Stimulated activated CD4-positive, alpha-beta T cell treated with anti-CD3 and anti-CD28 coated beads, Interleukin-4, amount 100 ng/mL, for 4 hours (primary cell): ENCODE results near the gene RXFP4.
A peak's percentile ranks its signal among the peaks of the same experiment; 100 is the strongest.

Experiments
- DNase-seq, 2 experiments: peaks; one replicate each; pipeline ENCODE4 v3.0.0-alpha.2; 2020

The RXFP4 gene

DNA sequence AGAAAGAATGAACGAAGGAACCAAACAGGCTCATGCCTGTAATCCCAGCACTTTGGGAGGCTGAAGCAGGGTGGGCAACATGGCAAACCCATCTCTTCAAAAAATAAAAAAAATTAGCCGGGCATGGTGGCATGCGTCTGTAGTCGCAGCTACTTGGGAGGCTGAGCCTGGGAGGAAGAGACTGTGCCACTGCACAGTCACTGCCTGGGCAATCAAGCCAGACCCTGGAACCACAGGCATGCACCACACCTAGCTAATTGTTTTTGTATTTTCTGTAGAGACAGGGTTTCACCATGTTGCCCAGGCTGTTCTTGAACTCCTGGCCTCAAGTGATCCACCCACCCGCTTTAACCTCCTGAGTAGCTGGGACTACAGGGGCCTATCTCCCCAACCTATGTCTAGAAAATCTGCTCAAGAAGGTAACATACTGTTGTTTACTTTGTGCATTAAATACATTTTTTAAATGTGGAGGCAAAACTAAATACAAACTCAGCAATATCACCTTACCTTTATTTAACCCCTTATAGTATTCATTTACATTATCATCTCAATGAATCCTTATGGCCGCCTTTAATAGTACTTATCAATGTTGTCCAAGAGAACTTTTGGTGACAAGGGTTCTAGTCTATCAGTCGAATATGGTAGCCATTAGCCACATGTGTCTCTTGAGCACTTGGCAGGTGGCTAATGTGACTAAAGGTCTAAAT is 10.0 kb upstream of the RXFP4 start:
- no peak for DNase-seq

DNA sequence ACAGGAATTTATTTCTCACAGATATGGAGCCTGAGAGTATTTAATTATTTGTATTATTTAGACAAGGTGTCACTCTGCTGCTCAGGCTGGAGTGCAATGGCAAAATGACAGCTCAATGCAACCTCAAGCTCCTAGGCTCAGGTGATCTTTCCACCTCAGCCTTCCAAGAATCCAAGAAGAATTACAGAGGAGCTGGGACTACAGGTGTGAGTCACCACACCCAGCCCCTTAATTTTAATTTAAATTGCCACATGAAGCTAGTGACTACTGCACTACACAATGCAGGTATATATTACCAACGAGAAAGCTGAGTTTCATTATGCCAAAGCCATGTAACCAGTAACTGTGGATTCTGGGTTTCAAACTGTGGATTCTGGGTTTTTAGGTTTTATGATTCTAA is 9.4 kb upstream of the RXFP4 start:
- no peak for DNase-seq

DNA sequence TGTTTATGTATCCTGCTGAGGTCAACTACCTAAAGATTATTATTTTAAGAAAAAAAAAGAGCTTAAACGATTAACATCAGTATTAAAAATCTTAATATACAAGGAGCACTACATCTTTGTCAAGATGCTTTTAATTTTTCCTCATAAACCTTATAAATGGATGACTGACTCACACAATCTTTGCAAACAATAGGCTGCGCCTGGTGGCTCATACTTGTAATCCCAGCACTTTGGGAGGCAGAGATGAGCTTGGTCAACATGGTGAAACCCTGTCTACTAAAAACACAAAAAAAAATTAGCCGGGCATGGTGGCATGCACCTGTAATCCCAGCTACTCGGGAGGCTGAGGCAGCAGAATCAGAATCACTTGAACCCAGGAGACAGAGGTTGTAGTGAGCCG is 9.0 kb upstream of the RXFP4 start:
- no peak for DNase-seq

DNA sequence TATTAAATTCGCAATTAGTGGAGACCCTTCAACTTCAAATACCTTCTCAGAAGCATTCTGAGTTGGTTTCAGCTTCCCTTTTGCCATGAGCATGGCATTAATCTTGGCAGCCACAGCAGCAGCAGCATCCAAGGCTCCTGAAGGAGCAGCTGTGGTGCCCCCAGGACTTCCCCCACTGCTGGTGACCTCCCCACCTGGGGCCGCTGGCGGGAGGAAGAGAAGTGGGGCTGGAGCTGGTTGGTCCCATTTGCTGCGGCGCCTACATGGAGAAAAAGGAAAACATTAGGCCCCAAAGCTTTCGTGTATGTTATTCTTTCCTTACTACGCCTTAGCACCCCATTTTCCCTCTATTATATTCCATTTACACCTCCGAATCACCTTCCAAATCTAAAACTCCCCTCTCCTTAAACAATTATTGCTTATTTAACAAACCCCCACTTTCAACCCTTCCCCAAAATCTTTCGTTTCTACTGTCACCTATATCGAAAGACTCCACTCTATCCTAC is 7.8 kb upstream of the RXFP4 start:
- DNase-seq, result no peak

DNA sequence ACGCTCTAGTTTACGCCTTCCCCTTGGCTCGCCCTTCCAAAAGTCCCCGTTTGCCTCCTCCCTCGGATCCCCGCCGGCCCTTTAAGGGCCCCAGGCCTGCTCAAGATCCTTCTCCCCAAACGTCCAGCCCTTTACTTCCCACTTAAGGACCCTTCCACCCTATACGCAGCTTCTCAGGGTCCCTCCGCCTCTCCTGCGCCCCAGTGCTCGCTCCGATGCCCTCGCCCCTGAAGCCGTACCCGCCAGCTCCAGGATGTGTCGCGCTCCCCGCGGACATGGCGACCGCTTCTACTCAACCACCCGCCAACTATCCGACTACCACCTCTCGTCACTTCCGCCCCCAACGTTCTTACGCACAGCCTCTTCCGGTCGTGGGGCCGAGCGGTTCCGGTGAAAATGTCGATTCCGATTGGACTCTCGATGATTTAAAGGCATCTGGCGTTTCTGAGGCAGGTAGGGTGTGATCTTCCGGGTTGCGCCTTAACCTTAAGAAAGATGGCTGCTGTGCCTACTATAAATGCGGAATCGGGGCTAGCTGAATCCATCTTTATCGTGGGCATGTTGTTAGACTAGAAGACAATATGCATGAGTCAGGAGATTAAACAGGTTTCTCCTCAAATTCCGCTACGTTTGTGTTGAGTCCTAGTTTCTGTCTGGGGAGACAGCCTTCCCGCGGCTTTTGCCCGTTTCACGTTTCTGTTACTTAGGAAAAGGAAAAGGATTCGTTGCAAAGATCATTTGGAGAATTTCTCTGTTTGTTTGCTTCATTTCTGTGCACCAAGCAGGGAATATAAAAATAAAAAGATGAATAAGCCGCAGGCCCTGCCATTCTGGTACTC is 7.1 kb upstream of the RXFP4 start, which contains the start of gene KHDC4:
KHDC4 (minus strand) TSS at position 317 of the 839 bp plus-strand sequence; CDS start at position 277, 40 bp downstream.
- peak; percentile 83 to 94 for DNase-seq

DNA sequence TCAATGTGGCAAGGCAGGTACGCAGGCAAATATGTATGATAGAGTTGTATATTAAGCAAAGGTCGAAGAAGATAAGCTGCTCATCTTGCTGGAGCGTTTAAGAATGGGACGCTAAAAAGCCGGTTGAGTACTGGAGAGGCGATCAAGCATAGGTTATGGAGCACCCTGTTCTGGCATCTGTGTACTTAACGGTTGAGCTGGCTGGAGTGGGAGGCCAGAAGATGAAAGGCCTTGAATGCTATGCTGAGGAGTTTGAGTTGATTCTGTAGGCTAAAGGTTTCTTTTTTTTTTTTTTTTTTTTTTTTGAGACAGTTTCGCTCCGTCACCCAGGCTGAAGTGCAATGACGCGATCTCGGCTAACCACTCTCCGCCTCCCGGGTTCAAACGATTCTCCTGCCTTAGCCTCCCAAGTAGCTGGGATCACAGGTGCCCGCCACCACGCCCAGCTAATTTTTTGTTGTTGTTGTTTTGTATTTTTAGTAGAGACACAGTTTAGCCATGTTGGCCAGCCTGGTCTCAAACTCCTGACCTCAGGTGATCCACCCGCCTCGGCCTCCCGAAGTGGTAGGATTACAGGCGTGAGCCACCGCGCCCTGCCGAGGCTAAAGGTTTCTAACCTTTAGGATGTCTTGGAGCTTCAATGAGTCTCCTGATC is 6.4 kb upstream of the RXFP4 start:
- no peak for DNase-seq

DNA sequence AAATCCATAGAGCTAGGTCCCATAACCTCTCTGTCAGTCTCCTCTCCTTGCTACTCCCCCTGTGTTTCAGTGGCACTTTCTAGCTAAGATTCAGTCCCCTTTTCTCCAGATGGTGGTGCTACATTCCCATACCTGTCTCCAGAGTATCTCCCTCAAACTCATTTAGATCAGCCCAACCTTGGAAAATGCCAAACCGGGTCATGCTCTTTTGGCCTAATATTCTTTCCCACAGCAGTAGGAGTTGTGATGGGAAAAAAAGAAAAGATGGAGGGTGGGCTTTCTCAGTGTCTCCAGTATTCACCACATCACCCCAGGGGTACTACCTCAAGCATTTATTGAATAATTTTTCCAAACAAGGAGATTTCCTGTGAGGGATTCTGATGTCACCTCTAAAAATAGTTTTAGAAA is 3.2 kb upstream of the RXFP4 start:
- no peak for DNase-seq

DNA sequence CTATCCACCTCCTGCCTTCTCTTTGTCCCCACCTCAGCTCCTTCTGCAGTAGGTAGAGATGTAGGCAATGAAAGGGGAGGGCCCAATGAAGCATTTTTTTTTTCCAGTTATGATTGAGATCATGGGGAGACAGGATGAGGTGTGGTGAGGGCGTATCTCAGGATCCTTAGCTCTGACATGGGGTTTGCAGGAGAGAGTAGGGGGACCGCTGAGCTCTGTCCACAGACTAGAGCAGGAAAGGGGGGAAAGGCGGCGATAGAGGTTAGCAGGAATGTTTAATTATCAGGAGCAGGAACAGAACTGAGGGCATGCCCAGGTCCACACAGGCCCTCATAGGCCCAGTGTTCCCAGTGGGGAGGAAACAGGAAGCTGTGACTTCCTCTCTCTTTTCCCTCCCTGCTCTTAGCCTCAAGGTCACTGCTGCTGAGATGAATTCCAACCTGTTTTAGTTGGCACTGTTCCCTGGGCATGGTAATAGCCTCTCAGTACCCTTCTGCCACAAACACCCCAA is 901 bp upstream of the RXFP4 start:
- DNase-seq, result no peak

DNA sequence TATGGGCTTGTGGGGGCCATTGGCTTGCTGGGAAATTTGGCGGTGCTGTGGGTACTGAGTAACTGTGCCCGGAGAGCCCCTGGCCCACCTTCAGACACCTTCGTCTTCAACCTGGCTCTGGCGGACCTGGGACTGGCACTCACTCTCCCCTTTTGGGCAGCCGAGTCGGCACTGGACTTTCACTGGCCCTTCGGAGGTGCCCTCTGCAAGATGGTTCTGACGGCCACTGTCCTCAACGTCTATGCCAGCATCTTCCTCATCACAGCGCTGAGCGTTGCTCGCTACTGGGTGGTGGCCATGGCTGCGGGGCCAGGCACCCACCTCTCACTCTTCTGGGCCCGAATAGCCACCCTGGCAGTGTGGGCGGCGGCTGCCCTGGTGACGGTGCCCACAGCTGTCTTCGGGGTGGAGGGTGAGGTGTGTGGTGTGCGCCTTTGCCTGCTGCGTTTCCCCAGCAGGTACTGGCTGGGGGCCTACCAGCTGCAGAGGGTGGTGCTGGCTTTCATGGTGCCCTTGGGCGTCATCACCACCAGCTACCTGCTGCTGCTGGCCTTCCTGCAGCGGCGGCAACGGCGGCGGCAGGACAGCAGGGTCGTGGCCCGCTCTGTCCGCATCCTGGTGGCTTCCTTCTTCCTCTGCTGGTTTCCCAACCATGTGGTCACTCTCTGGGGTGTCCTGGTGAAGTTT is 550 bp downstream of the RXFP4 start:
- no peak for DNase-seq

DNA sequence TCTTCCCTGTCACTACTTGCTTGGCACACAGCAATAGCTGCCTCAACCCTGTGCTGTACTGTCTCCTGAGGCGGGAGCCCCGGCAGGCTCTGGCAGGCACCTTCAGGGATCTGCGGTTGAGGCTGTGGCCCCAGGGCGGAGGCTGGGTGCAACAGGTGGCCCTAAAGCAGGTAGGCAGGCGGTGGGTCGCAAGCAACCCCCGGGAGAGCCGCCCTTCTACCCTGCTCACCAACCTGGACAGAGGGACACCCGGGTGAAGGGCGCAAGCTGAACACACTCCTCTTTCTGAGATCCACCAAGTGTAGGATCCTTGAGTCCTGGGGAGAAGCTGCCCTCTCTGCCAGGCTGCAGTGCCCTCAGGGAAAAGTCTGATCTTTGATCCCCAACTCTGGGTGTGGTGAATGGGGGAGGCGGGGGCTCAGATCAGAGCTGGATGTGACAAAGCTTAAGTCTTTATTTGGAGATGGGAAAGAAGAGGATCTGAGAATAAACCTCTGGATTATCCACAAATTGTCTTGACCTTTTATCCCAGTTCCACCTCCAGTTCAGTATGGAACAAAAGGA is 1.2 kb downstream of the RXFP4 start:
- no peak for DNase-seq

DNA sequence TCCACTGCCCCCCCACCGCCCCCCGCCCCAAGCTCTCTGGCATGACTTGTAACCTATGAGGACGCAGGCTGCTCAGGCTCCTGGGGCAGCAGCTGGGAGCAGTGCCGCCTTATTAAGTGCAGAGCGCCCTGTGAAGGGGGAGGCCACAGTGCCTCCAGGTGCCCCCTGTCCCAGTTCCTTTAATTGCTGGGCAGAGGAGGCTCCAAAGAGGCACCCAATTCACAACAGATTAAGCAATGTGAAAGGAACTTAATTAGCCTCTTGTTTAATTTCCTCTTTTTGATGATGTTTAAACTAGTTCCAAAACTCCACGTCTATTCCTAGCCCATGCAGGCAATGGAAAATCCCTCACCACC is 3.0 kb downstream of the RXFP4 start:
- no peak for DNase-seq

DNA sequence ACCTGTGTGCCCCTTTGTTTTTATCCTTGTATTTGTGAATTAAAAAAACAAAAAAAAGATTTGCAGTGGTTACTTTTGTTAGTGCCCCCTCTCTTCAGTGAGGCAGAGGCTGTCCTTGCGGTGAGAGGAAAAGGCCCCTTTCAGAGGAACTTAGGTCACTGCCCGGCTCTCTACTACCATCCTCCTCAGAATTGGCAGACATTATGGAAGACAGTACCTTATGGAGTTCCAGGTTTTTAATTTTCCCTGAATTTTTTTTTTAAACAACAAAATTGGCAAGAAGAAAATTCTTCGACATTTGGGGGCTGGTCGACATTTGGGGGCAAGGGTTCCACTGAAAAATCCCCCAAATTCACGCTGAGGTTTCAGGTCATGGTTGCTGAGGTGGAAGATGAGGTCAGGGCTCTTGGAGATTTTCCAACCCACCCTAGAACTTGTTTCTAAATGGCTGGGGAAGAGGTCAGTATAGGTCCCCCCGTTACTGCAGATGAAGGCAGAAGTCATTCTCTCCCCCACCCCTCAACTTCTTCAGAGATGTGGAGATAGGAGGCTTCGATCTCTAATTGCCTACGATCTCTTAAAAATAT is 5.3 kb downstream of the RXFP4 start:
- no peak for DNase-seq

DNA sequence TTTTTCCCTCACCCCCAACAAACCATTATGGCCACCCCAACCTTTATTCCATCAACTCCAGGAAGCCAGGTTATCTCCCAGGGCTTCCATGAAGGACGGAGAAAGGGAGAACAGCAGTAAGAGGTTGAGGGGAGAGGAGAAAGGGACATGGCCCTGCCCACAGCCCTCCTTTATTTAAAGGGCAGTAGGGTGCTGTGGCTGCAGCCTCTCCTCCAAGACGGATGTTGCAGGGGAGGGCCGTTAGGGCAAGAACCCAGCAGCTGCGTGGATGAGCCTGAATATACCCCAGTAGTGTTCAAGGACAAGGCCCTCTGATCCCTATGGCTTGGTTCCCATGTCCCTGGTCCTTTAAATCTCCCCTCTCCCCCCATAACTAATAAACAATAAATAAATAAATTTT is 5.9 kb downstream of the RXFP4 start:
- DNase-seq, result no peak

DNA sequence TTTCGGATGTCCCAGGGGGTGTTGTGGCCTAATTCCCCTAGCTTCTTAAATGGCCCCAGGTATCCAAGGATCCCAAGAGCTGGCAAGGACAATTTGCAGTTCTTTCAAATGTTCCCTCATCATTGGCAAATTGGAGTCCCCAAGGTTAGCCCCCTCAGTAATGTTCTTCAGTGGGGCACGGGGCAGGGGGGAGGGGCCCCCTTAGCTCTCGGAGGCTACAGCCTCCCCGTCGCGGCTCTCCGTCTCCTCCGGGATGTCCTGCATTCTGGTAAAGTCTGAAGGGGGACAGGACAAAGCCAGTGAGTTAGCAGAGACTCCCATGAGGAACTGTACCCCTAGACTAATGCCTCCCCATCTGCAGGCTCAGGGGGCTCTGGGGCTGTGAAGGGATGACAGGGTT is 6.3 kb downstream of the RXFP4 start:
- no peak for DNase-seq

DNA sequence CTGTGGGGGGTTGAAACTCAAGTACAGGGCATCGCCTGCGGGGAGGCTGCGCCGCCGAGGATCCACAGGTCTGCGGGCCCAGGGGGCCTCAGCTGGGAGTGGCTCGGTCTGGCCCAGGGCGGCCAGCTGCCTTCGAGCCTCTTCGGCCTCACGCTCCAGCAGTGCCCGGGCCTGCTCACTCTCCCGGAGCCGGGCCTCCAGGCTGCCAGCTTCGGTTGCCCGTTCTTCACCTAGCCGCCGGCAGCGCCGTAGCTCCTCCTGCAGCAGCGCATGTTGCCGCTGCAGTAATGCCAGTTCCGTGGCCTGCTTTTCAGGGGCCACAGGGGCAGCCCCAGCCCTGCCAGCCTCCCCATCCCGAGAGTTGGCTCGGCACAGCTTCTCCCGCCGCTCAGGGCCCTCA is 9.4 kb downstream of the RXFP4 start:
- no peak for DNase-seq

DNA sequence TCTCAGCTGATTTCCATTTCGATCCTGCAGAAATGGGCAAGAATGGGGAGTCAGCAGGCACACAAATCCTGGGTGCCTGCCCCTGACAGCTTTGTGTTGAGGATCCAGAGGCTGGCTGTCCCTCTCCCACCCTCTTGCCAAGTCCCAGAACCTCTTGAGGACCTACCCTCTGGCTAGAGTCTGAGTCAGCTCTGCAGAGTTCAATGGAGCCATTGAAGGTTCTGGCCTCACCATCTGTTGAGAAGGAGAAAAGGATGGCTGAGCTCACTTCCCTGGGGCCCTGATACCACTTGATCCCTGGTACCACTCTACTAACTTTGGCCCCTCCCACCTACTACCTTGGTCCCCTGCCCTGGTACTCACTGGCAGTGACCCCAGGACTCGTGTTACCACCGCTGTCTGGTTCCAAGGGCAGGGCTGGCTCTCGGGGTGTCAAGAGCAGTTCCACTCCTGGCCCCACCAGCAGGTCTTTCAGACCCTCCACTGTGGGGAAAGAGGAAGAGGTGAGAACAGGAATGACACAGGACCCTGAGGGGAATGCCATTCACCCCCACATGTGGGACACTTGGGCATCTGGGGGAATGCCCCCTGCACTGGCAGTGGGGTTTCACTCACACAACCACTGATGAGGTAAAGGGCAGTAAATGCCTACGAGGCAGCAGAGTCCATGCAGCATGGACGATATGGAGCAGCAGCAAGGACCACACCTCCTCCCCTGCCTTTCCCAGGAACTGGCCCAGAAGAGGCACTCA is 10.5 kb downstream of the RXFP4 start:
- no peak for DNase-seq

DNA sequence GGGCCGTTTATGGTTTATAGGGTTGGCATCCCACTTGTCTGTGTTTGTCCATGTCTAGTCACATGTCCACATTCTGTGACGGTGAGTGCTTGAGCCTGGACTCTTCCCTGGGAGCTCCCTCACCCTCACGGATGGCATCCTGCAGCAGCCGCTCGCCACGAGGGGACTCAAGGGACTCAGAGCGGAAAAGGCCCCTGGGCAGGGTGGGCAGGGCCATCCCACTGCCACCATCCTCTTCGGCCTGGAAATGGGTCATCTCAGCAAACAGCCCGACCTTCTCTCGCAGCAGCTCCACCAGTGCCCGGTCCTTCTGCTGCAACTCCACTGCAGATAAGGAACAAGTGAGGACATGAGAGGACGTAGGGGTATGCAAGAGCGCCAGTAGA is 11.1 kb downstream of the RXFP4 start:
- DNase-seq, result no peak

DNA sequence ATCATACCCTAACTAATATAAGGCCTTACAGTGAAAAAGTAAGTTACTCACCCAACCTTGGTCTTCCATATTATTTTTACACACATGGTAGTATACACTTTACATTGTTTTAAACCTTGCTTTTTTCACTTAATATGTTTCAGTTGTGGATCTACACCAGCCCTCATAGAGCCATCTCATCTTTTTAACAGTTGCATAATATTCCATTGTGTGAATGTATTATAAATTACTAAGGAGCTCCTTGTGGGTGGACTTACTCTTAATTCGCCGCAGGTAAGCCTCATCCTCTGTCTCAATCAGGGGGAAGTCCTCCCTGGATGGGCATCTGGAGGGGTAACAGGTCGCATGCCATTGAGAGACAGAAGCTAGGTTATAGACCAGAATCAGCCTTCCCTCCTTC is 13.2 kb downstream of the RXFP4 start:
- no peak for DNase-seq

DNA sequence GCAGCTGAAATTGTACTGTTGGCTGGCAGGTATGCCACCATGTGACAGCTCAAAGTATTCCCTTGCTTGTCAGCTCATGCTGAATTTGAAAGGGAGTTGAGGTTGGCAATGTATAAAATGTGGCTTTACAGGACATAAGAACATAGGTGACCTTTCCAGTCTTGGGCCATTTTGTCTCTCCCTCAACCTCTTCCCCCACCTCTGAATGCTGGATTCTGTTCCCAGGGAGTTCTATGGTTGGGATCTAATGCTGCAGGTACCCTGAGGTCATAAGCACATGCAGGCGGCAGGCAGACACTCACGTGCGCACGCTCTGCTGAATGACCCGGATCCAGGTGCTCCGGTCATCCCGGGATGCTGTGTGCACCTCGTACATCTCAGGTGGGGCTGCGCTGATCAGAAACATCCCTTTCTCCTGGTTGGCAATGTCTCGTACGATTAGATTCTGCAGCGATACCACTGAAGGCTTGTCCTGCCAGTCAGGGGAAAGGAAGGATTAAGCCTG is 16.0 kb downstream of the RXFP4 start:
- DNase-seq, result no peak

DNA sequence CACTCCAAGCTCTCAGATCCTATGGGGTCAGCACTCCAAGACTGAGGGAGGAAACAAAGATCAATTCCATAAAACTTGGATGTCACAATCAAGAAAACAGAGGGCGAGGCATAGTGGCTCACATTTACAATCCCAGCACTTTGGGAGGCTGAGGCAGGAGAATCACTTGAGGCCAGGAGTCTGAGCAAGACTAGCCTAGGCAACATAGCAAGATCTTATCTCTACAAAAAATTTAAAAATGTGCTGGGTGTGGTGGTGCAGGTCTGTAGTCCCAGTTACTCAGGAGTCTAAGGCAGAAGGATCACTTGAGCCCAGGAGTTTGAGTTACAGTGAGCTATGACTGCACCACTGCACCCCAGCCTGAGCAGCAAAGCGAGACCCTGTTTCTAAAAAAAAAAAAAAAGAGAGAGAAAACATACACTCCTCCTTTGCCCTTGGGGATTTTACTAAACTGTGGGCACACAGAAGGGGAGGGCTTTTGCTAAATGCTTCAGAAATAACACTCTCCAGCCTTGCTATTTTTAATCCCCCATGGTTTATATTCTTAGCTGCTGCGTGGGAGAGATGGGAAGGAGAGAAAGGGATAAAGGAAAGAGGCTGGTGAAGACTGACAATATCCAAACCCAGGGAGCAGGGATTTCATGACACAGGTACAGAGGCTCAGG is 18.8 kb downstream of the RXFP4 start:
- no peak for DNase-seq

DNA sequence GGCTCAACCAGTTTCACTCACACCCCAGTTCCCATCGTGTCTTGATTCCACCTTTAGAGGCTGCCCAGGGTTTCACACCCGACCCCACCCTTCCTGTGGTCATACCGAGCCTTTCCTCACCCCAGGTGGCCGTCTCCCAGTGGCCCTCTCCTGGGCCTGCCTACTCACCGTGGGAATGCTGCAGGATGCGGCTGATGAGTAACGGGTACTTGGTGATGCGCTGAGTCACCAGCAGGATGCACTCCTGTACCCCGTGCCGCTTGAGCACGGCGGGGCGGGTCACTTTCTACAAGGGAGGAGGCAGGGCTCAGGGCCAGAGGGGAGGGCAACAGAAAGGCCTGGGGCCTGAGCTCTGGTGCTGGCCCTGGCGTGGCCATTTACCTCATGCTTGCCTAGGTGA is 20.5 kb downstream of the RXFP4 start:
- DNase-seq, result no peak
